RWPE2 (cell line): Measurements from ENCODE around the gene KIAA1614.

Experiments
- ATAC-seq: fragments of 200-7000 bp; cut with Tn5 transposase; 3 replicates; pipeline ENCODE4 v1.9.1; 2021; ENCODE audit warnings: low read depth
- DNase-seq: peaks from one replicate; pipeline ENCODE4 v3.0.0-alpha.2; 2020; ENCODE audit warnings: low spot score
- H3K27ac ChIP-seq: fragments of 450-650 bp; 2 replicates; pipeline ENCODE4 v1.5.1; 2017; ENCODE audit warnings: mild to moderate bottlenecking; ENCODE audit not compliant: poor library complexity, severe bottlenecking
- H3K27me3 ChIP-seq: fragments of 250-450 bp; sonication (Bioruptor Pico); 2 replicates; pipeline ENCODE4 v1.5.1; 2021; ENCODE audit warnings: mild to moderate bottlenecking, moderate library complexity; ENCODE audit not compliant: insufficient read depth, poor library complexity, severe bottlenecking
- H3K36me3 ChIP-seq: fragments of 250-450 bp; sonication (Bioruptor Pico); 2 replicates; pipeline ENCODE4 v1.5.1; 2020; ENCODE audit warnings: low read depth, mild to moderate bottlenecking, moderate library complexity
- H3K4me1 ChIP-seq: fragments of 250-450 bp; sonication (Bioruptor Pico); 2 replicates; pipeline ENCODE4 v1.5.1; 2021; ENCODE audit warnings: mild to moderate bottlenecking, moderate library complexity; ENCODE audit not compliant: insufficient read depth, poor library complexity, severe bottlenecking
- H3K4me3 ChIP-seq: fragments of 250-450 bp; sonication (Bioruptor Pico); 2 replicates; pipeline ENCODE4 v1.5.1; 2021; ENCODE audit warnings: mild to moderate bottlenecking, moderate library complexity; ENCODE audit not compliant: severe bottlenecking
- H3K9me3 ChIP-seq: fragments of 250-450 bp; sonication (Bioruptor Pico); 2 replicates; pipeline ENCODE4 v1.5.1; 2021; ENCODE audit warnings: mild to moderate bottlenecking, moderate library complexity; ENCODE audit not compliant: severe bottlenecking
- TF ChIP-seq, protein P1 (sequence below): fragments of 450-650 bp; IDR thresholded peaks from one replicate; pipeline ENCODE4 v1.5.1; 2017; ENCODE audit warnings: mild to moderate bottlenecking, moderate library complexity; ENCODE audit not compliant: poor library complexity, severe bottlenecking

KIAA1614 gene

DNA sequence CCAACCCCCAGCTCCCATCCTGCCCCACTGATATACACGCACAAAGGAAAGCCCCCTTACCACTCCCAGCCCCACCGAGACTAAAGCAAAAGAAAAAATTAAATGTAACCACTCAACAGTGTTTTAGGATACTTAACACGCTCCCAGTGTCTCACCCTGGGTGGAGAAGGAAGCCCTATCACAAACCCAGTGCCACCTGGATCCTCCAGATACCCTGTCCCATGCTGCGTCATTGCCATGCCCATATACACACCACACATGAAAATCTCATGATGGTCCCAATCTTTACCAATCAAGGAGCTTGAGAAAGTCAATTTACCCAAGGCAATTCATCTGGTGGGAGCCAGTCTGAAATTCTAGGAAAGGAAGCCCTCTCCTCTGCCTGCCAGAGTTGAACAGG, 11.2 kb downstream of the KIAA1614 start:
- H3K4me3 ChIP-seq = no peak overlapping the region
- H3K27ac ChIP-seq = no peak overlapping the region
- no peaks in the 10 kb centered on the region for H3K27me3 ChIP-seq
- H3K4me1 ChIP-seq = no peaks in the 10 kb centered on the region
- TF ChIP-seq, protein P1, sequence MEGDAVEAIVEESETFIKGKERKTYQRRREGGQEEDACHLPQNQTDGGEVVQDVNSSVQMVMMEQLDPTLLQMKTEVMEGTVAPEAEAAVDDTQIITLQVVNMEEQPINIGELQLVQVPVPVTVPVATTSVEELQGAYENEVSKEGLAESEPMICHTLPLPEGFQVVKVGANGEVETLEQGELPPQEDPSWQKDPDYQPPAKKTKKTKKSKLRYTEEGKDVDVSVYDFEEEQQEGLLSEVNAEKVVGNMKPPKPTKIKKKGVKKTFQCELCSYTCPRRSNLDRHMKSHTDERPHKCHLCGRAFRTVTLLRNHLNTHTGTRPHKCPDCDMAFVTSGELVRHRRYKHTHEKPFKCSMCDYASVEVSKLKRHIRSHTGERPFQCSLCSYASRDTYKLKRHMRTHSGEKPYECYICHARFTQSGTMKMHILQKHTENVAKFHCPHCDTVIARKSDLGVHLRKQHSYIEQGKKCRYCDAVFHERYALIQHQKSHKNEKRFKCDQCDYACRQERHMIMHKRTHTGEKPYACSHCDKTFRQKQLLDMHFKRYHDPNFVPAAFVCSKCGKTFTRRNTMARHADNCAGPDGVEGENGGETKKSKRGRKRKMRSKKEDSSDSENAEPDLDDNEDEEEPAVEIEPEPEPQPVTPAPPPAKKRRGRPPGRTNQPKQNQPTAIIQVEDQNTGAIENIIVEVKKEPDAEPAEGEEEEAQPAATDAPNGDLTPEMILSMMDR = no peak
- no peak for DNase-seq
- no peak for ATAC-seq
- no peaks in the 10 kb centered on the region for H3K36me3 ChIP-seq
- H3K9me3 ChIP-seq = no peaks in the 10 kb centered on the region

DNA sequence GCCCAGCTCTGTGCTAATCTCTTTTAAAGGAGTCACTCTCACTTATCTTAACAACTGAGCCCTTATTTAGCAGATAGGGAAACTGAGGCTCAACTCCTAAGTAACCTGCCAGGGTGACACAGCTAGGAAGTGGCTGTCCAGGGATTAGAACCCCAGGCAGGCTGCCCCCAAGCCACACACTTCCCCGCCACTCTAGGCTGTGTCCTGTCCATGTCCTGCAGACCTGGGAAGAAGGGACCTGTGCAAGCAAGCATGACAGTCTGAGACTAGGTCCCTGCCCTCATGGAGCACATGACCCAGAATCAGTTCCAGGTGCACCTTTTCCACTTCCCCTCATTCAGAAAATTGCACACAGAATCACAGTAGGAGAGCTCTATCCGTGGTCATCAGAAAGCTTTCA, 12.2 kb downstream of the KIAA1614 start:
- Histone ChIP-seq H3K27me3 (no peaks in the 10 kb centered on the region), H3K27ac (no peak overlapping the region), H3K4me3 (no peak overlapping the region), H3K4me1 (no peaks in the 10 kb centered on the region), H3K36me3 (no peaks in the 10 kb centered on the region), H3K9me3 (no peaks in the 10 kb centered on the region)
- ATAC-seq (no peak), DNase-seq (no peak)
- TF ChIP-seq, protein P1 = no peak

DNA sequence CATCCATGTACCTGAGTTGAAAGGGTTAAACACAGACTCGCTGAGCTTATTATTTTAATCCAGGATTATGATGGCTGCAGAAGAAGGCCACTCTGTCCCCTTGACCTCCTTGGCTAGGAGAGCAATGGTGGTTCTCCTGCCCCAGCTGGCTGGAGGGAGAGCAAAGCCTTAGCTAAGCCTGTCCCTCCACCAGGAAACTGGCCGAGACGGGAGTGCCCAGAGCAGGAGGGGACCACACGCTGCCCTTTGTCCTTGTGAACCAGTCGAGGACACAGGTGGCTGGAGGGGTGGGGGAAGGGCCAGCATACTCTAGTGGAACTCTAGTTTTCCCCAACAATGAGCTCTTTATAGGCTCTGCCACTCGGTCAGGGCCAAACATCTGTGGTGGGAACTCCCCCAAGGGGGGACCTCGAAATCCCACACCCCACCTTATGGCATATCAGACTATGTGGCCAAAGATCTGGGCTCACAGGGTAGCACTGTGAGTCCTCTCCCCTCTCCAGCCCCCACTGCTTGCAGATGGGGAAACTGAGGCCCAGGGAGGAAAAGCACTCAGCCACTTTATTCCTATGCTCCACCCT, 12.9 kb downstream of the KIAA1614 start:
- Histone ChIP-seq H3K27ac (no peak overlapping the region), H3K4me1 (no peaks in the 10 kb centered on the region)

GRCh38 chr1:180926164-180926981, 13.7 kb downstream of the KIAA1614 start:
- Histone ChIP-seq H3K27me3 (no peaks in the 10 kb centered on the region), H3K4me3 (no peak overlapping the region), H3K36me3 (no peaks in the 10 kb centered on the region), H3K27ac (no peak overlapping the region), H3K9me3 (no peaks in the 10 kb centered on the region), H3K4me1 (no peaks in the 10 kb centered on the region)
- TF ChIP-seq, protein P1 = no peak
- no peak for ATAC-seq
- no peak for DNase-seq

More for the DNA sequence above, 12.9 kb downstream of the KIAA1614 start:
- no peaks in the 10 kb centered on the region for H3K36me3 ChIP-seq
- no peak overlapping the region for H3K4me3 ChIP-seq
- DNase-seq (no peak), ATAC-seq (no peak)
- H3K9me3 ChIP-seq = no peaks in the 10 kb centered on the region
- TF ChIP-seq, protein P1 = no peak
- H3K27me3 ChIP-seq = no peaks in the 10 kb centered on the region

DNA sequence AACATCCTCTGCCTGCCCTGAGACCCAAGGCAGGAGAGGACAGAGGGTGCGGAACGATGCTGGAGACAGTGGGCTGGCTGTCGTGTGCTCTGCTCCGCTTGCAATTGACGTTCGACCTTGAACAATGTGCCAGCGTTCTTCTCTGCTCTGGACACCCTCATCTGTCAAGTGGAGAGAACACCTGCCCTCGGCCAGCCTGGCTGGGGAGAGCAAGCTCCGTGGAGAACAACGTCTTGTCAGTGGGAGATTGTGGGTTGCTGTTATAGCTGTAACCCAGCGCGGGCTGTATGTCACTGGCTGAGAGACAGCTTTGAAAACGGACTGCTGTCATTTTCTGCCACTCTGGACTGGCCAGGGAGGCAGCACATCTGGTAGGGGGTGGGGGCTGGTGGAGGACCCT, 14.7 kb downstream of the KIAA1614 start:
- H3K9me3 ChIP-seq = no peaks in the 10 kb centered on the region
- no peak overlapping the region for H3K27ac ChIP-seq
- no peaks in the 10 kb centered on the region for H3K4me1 ChIP-seq
- no peaks in the 10 kb centered on the region for H3K27me3 ChIP-seq
- DNase-seq (no peak), ATAC-seq (no peak)
- H3K36me3 ChIP-seq = no peaks in the 10 kb centered on the region
- TF ChIP-seq, protein P1 = no peak
- no peak overlapping the region for H3K4me3 ChIP-seq
